ENCODE measurements around the gene EXOSC5. TPM values are rescaled to one million over a fixed set of nuclear protein-coding genes. Genes with fewer than 3 reads are reported as not detected.
A peak's percentile ranks its signal among the peaks of the same experiment; 100 is the strongest.

EXOSC5 gene
- polyA plus RNA-seq, 1 of the 3 experiments (the other 2 are of a cell fraction): 74.1 TPM

- H3K9ac ChIP-seq: peak overlapping the region; percentile 95
- CTCF ChIA-PET: interaction anchor here (0.7 kb wide), 1 partner anchor 15 kb away, joined by 3 read pairs; no protein-coding TSS in a partner anchor
- H3F3A ChIP-seq (replicated peaks; ENCODE audit: insufficient read depth): no peaks in the 10 kb centered on the region
- H3K9me3 ChIP-seq: no peaks in the 10 kb centered on the region
- POLR2A ChIA-PET: no interaction called here
- WGBS (ENCODE audit: low lambda C conversion rate): 4% methylated on average over 5 of the region's 5 CpGs
- H3K9me2 ChIP-seq: no peaks in the 10 kb centered on the region
- H3K27me3 ChIP-seq (ENCODE audit: insufficient read depth): no peaks in the 10 kb centered on the region
- DNase-seq: no peak
- H3K4me2 ChIP-seq: peak overlapping the region; percentile 99
- H4K20me1 ChIP-seq (ENCODE audit: insufficient read depth): no peaks in the 10 kb centered on the region
- no peaks in the 10 kb centered on the region for H3K36me3 ChIP-seq (replicated peaks in 1 of 2; ENCODE audit: control insufficient read depth in 1 of 2, insufficient read depth in 2 of 2, low read length in 1 of 2)
- peak overlapping the region; percentile 86 to 90; a peak in 2 of 4 replicates for H3K27ac ChIP-seq (ENCODE audit: low read depth in 2 of 2, low read length in 1 of 2)
- H3K4me1 ChIP-seq (ENCODE audit: control insufficient read depth in 1 of 2, insufficient read depth in 2 of 2, low read depth in 1 of 2, low read length in 1 of 2): peaks cover 5 to 14% of the 10 kb centered on the region in 2 experiments; a peak in 2 of 4 replicates
- H3K79me2 ChIP-seq (ENCODE audit: insufficient read depth): peaks cover 48% of the 10 kb centered on the region
- peak overlapping the region; percentile 79 to 91 for H3K4me3 ChIP-seq (ENCODE audit: low read depth in 2 of 2, low read length in 1 of 2)
- TF ChIP-seq SIN3A (IDR thresholded peaks at IDR 0.05; ENCODE audit: borderline replicate concordance, low read depth, low read length): no peak
- no peak for TF ChIP-seq EZH2phosphoT487 (IDR thresholded peaks at IDR 0.05; ENCODE audit: borderline replicate concordance, low read depth)
- no peak for TF ChIP-seq YY1 (IDR thresholded peaks at IDR 0.05; ENCODE audit: low read depth)
- no peak for TF ChIP-seq TEAD4 (IDR thresholded peaks at IDR 0.05; ENCODE audit: borderline replicate concordance, insufficient read depth)
- TF ChIP-seq FOXJ3 (CRISPR knock-in tag; IDR thresholded peaks at IDR 0.05): no peak
- TF ChIP-seq CHD2 (IDR thresholded peaks at IDR 0.05; ENCODE audit: low read length, partially characterized antibody): no peak
- TF ChIP-seq RXRA (IDR thresholded peaks at IDR 0.05; ENCODE audit: borderline replicate concordance, low read depth): no peak
- no peak for TF ChIP-seq NRF1 (IDR thresholded peaks at IDR 0.05; ENCODE audit: low read depth, low read length)
- no peak for TF ChIP-seq MAX (IDR thresholded peaks at IDR 0.05; ENCODE audit: low read depth)
- TF ChIP-seq ELF1 (IDR thresholded peaks at IDR 0.05): no peak
- TF ChIP-seq, protein P1, sequence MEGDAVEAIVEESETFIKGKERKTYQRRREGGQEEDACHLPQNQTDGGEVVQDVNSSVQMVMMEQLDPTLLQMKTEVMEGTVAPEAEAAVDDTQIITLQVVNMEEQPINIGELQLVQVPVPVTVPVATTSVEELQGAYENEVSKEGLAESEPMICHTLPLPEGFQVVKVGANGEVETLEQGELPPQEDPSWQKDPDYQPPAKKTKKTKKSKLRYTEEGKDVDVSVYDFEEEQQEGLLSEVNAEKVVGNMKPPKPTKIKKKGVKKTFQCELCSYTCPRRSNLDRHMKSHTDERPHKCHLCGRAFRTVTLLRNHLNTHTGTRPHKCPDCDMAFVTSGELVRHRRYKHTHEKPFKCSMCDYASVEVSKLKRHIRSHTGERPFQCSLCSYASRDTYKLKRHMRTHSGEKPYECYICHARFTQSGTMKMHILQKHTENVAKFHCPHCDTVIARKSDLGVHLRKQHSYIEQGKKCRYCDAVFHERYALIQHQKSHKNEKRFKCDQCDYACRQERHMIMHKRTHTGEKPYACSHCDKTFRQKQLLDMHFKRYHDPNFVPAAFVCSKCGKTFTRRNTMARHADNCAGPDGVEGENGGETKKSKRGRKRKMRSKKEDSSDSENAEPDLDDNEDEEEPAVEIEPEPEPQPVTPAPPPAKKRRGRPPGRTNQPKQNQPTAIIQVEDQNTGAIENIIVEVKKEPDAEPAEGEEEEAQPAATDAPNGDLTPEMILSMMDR (IDR thresholded peaks at IDR 0.05): no peak
- H2AFZ ChIP-seq (ENCODE audit: low read depth): peak overlapping the region; percentile 64
Observed at GRCh38 chr19:41398050-41398418, 875 bp upstream of the EXOSC5 start.

DNA sequence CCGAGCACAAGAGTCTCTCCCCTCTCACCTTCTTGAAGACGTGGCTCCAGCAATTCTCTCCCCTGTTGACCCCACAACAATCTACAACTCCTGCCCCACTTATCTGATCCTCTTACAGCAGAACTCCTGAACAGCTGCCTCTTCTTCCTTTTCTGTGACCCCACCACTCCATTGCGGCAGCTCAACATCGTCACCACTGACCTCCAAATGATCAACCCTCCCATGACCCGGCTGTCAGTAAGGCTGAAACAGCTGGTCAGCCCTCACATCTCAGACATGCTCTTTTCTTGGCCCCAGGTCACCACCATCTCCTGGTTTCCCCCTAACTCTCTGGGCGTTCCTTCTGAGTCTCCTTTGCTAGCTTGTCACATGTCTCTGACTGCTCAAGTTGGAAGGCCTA lies 1.8 kb downstream of the EXOSC5 start:
- no peaks in the 10 kb centered on the region for H3F3A ChIP-seq (replicated peaks; ENCODE audit: insufficient read depth)
- ChIA-PET CTCF (no interaction called here), POLR2A (no interaction called here)
- H3K9ac ChIP-seq: no peak overlapping the region
- no peaks in the 10 kb centered on the region for H3K9me3 ChIP-seq
- H3K4me2 ChIP-seq: peak overlapping the region; percentile 99; the same call in 1 of the 2 replicates
- no peak overlapping the region for H2AFZ ChIP-seq (ENCODE audit: low read depth)
- no peak overlapping the region for H3K27ac ChIP-seq (ENCODE audit: low read depth in 2 of 2, low read length in 1 of 2)
- peaks cover 5 to 14% of the 10 kb centered on the region in 2 experiments; a peak in 2 of 4 replicates for H3K4me1 ChIP-seq (ENCODE audit: control insufficient read depth in 1 of 2, insufficient read depth in 2 of 2, low read depth in 1 of 2, low read length in 1 of 2)
- WGBS (ENCODE audit: low lambda C conversion rate): 79% methylated on average over 6 of the region's 6 CpGs
- H3K27me3 ChIP-seq (ENCODE audit: insufficient read depth): no peaks in the 10 kb centered on the region
- H3K4me3 ChIP-seq (ENCODE audit: low read depth in 2 of 2, low read length in 1 of 2): no peak overlapping the region
- no peaks in the 10 kb centered on the region for H3K9me2 ChIP-seq
- H3K79me2 ChIP-seq (ENCODE audit: insufficient read depth): peaks cover 48% of the 10 kb centered on the region
- no peak for DNase-seq
- TF ChIP-seq USF1 (IDR thresholded peaks at IDR 0.05; ENCODE audit: borderline replicate concordance, low read depth) (no peak), GATA2 (CRISPR knock-in tag; IDR thresholded peaks at IDR 0.05) (no peak), TAF1 (IDR thresholded peaks at IDR 0.05; ENCODE audit: borderline replicate concordance, low read depth, low read length) (no peak)
- TF ChIP-seq, protein P2, sequence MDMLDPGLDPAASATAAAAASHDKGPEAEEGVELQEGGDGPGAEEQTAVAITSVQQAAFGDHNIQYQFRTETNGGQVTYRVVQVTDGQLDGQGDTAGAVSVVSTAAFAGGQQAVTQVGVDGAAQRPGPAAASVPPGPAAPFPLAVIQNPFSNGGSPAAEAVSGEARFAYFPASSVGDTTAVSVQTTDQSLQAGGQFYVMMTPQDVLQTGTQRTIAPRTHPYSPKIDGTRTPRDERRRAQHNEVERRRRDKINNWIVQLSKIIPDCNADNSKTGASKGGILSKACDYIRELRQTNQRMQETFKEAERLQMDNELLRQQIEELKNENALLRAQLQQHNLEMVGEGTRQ (IDR thresholded peaks at IDR 0.05; ENCODE audit: borderline replicate concordance, low read depth, low read length): no peak
- peaks cover 2 to 17% of the 10 kb centered on the region in 2 experiments for H3K36me3 ChIP-seq (replicated peaks in 1 of 2; ENCODE audit: control insufficient read depth in 1 of 2, insufficient read depth in 2 of 2, low read length in 1 of 2)
- H4K20me1 ChIP-seq (ENCODE audit: insufficient read depth): no peaks in the 10 kb centered on the region

All from SK-N-SH (cell line).